DMS153 (cell line): ENCODE data around the gene RPRD1A.
A peak's percentile ranks its signal among the peaks of the same experiment; 100 is the strongest.
"Not testable (repeated sequence)": the region's sequence is repeated elsewhere in the genome, so short reads cannot be mapped to it uniquely, and the experiment has no call there.

Experiments used
- DNase-seq: peaks from one replicate; lab custom pipeline; 2025; lab: John Stamatoyannopoulos, UW

RPRD1A gene

GRCh38 chr18:36078751-36079529, 11.6 kb upstream of the RPRD1A start:
- no peak for DNase-seq

- DNase-seq: not testable (repeated sequence)
These were observed 10.4 kb upstream of the RPRD1A start for GRCh38 chr18:36077764-36078163.

- peak; percentile 54 for DNase-seq
These were observed 8.7 kb upstream of the RPRD1A start for GRCh38 chr18:36075862-36076587.

GRCh38 chr18:36074435-36074834, 7.1 kb upstream of the RPRD1A start:
- no peak for DNase-seq

- DNase-seq: no peak
These were observed 6.3 kb upstream of the RPRD1A start for GRCh38 chr18:36073676-36074075.

- not testable (repeated sequence) for DNase-seq
These were observed 5.0 kb upstream of the RPRD1A start for GRCh38 chr18:36072406-36072805.

- no peak for DNase-seq
These were observed 689 bp downstream of the RPRD1A start for GRCh38 chr18:36066686-36067054.

GRCh38 chr18:36066001-36066400, 1.4 kb downstream of the RPRD1A start:
- no peak for DNase-seq

GRCh38 chr18:36064809-36065079, 2.6 kb downstream of the RPRD1A start:
- not testable (repeated sequence) for DNase-seq

- no peak for DNase-seq
These were observed 3.1 kb downstream of the RPRD1A start for GRCh38 chr18:36064027-36064808.

GRCh38 chr18:36058674-36059073, 8.7 kb downstream of the RPRD1A start:
- DNase-seq: no peak

- no peak for DNase-seq
These were observed 15.6 kb downstream of the RPRD1A start for GRCh38 chr18:36051760-36052159.

- DNase-seq: no peak
These were observed 16.9 kb downstream of the RPRD1A start for GRCh38 chr18:36050479-36050878.

GRCh38 chr18:36047521-36047920, 19.8 kb downstream of the RPRD1A start:
- no peak for DNase-seq

GRCh38 chr18:36046898-36047297, 20.5 kb downstream of the RPRD1A start:
- DNase-seq: no peak

GRCh38 chr18:36045241-36045991, 21.9 kb downstream of the RPRD1A start:
- no peak for DNase-seq

- no peak for DNase-seq
These were observed 24.2 kb downstream of the RPRD1A start for GRCh38 chr18:36043153-36043552.

- DNase-seq: no peak
These were observed 26.2 kb downstream of the RPRD1A start for GRCh38 chr18:36041146-36041545.

- DNase-seq: no peak
These were observed 29.2 kb downstream of the RPRD1A start for GRCh38 chr18:36038102-36038663.

GRCh38 chr18:36035253-36035652, 32.1 kb downstream of the RPRD1A start:
- DNase-seq: peak; percentile 95

- no peak for DNase-seq
These were observed 33.0 kb downstream of the RPRD1A start for GRCh38 chr18:36034299-36034895.
